Measurements from ENCODE around the gene ST3GAL3. TPM values are rescaled to one million over a fixed set of nuclear protein-coding genes. Genes with fewer than 3 reads are reported as not detected.

Gene ST3GAL3
- total RNA-seq, 4 donors from 2014 or later, result 4.1 to 47.2 (median 19.0) TPM

- no peaks in the 10 kb centered on the region for H3K4me1 ChIP-seq
- no peak for TF ChIP-seq POLR2A (IDR thresholded peaks at IDR 0.05)
- TF ChIP-seq CTCF (IDR thresholded peaks at IDR 0.05), result no peak
- intact Hi-C loops (cut with DNase I; ENCODE audit: low total_unique reads), result loop anchor here (5.0 kb wide), 1 partner anchor 177 kb away; no protein-coding TSS in a partner anchor
- H3K9me3 ChIP-seq, result no peaks in the 10 kb centered on the region
- no peaks in the 10 kb centered on the region for H3K36me3 ChIP-seq
- H3K27ac ChIP-seq, result no peak overlapping the region
- H3K4me3 ChIP-seq, result no peak overlapping the region
- no peak for DNase-seq
- H3K27me3 ChIP-seq, result no peaks in the 10 kb centered on the region
These were observed 231.7 kb downstream of the ST3GAL3 start for GRCh38 chr1:43938892-43939587.

- no peaks in the 10 kb centered on the region for H3K27me3 ChIP-seq
- intact Hi-C loops (cut with DNase I; ENCODE audit: low total_unique reads), result no loop called here
- no peaks in the 10 kb centered on the region for H3K36me3 ChIP-seq
- no peak overlapping the region for H3K27ac ChIP-seq
- H3K4me1 ChIP-seq, result peaks cover 0 to under 1% of the 10 kb centered on the region in 2 donors
- no peaks in the 10 kb centered on the region for H3K9me3 ChIP-seq
- no peak for TF ChIP-seq POLR2A (IDR thresholded peaks at IDR 0.05)
- H3K4me3 ChIP-seq, result no peak overlapping the region
- no peak for DNase-seq
These were observed 235.1 kb downstream of the ST3GAL3 start for GRCh38 chr1:43942411-43942810.

GRCh38 chr1:43944860-43945259 lies 237.5 kb downstream of the ST3GAL3 start:
- no peak overlapping the region for H3K4me3 ChIP-seq
- no peaks in the 10 kb centered on the region for H3K36me3 ChIP-seq
- no peak for TF ChIP-seq POLR2A (IDR thresholded peaks at IDR 0.05)
- TF ChIP-seq CTCF (IDR thresholded peaks at IDR 0.05), result no peak
- DNase-seq, result no peak
- no peaks in the 10 kb centered on the region for H3K9me3 ChIP-seq
- no peak overlapping the region for H3K27ac ChIP-seq
- H3K27me3 ChIP-seq, result no peaks in the 10 kb centered on the region
- H3K4me1 ChIP-seq, result peaks cover 0 to 15% of the 10 kb centered on the region in 2 donors
- intact Hi-C loops (cut with DNase I; ENCODE audit: low total_unique reads), result no loop called here

GRCh38 chr1:43945674-43946235 lies 238.4 kb downstream of the ST3GAL3 start:
- H3K27me3 ChIP-seq, result no peaks in the 10 kb centered on the region
- no peaks in the 10 kb centered on the region for H3K36me3 ChIP-seq
- TF ChIP-seq CTCF (IDR thresholded peaks at IDR 0.05), result no peak
- no peak for TF ChIP-seq POLR2A (IDR thresholded peaks at IDR 0.05)
- H3K4me1 ChIP-seq, result peaks cover 0 to 15% of the 10 kb centered on the region in 2 donors
- H3K9me3 ChIP-seq, result no peaks in the 10 kb centered on the region
- intact Hi-C loops (cut with DNase I; ENCODE audit: low total_unique reads), result no loop called here
- H3K4me3 ChIP-seq, result peak overlapping the region; percentile 67 to 72
- H3K27ac ChIP-seq, result peak overlapping the region; percentile 92 to 95
- DNase-seq, result no peak

GRCh38 chr1:43946236-43947060 lies 239.1 kb downstream of the ST3GAL3 start, which contains the start of gene IPO13:
TSS of gene IPO13 (plus strand) at chr1:43946950. CDS start at chr1:43947601, 651 bp downstream.
- intact Hi-C loops (cut with DNase I; ENCODE audit: low total_unique reads), result no loop called here
- H3K4me1 ChIP-seq, result peaks cover 0 to 15% of the 10 kb centered on the region in 2 donors
- TF ChIP-seq POLR2A (IDR thresholded peaks at IDR 0.05) (peak in 1 of 2 donors; percentile 53), CTCF (IDR thresholded peaks at IDR 0.05) (peak; percentile 74 to 84 (median 80))

More at GRCh38 chr1:43946236-43947060, 239.1 kb downstream of the ST3GAL3 start, which contains the start of gene IPO13:
- Histone ChIP-seq H3K9me3 (no peaks in the 10 kb centered on the region), H3K27ac (peak within 1 kb of the TSS; percentile 92 to 95), H3K4me3 (peak within 1 kb of the TSS; percentile 67 to 72), H3K27me3 (no peaks in the 10 kb centered on the region), H3K36me3 (no peaks in the 10 kb centered on the region)
- DNase-seq, result peak; percentile 91 to 96

Measured in uterus (tissue), 4 donors.